GM12873 (cell line): ENCODE data around the gene MLKL.

Experiments used
- CTCF ChIP-seq: IDR thresholded peaks from 2 replicates; pipeline ENCODE4 v1.5.1; 2012; ENCODE audit warnings: low read depth, mild to moderate bottlenecking, moderate library complexity, low read length, control low read depth; ENCODE audit not compliant: insufficient read depth; ENCODE audit errors: missing control alignments

MLKL gene

GRCh38 chr16:74623839-74624235 lies 76.8 kb downstream of the MLKL start:
- no peak for TF ChIP-seq CTCF

GRCh38 chr16:74623214-74623838 lies 77.3 kb downstream of the MLKL start:
- peak; percentile 66 for TF ChIP-seq CTCF

GRCh38 chr16:74622005-74622404 lies 78.7 kb downstream of the MLKL start:
- TF ChIP-seq CTCF = no peak
